Measurements from ENCODE around the gene GLT1D1.

GLT1D1 gene

DNA sequence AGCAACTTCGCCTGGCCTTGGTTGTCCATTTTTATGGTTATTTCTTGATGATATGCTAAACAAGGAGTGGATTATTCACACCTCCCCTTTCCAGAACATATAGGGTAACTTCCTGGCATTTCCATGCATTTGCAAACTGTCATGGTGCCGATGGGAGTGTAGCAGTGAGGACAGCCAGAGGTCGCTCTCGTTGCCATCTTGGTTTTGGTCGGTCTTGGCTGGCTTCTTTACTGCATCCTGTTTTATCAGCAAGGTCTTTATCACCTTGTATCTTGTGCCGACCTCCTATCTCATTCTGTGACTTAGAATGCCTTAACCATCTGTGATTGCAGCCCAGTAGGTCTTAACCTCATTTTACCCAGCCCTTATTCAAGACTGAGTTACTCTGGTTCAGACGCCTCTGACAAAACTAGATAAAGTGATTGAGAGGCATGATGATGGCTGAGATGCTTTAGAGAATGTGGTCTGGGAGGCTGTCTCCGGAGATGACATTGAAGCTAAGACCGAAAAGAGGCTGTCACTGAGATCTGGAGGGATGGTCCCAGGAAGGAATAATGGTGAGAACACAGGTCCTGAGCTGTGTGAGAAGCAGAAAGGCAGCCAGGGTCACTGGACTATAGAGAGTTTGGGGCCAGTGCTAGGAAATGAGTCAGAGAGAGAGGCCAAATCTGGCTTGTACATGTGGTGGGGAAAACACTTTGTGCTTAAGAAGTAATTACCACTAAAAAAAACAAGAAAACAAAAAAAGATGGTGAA, 2.9 kb downstream of the GLT1D1 start:
- TF ChIP-seq POLR2AphosphoS5 (IDR thresholded peaks at IDR 0.05; ENCODE audit: borderline replicate concordance, low read depth, low read length) (no peak), FOXP2 (optimal IDR thresholded peaks at IDR 0.05; ENCODE audit: control extremely low read depth, extremely low read length, insufficient read depth) (no peak), EZH2 (IDR thresholded peaks at IDR 0.05) (no peak)
- Histone ChIP-seq H3K36me3 (ENCODE audit: insufficient read depth, low read length) (no peaks in the 10 kb centered on the region), H3K9me3 (ENCODE audit: low read depth, low read length) (no peaks in the 10 kb centered on the region), H3K27ac (no peak overlapping the region), H3K4me3 (no peak overlapping the region), H3K9ac (ENCODE audit: insufficient read length) (no peak overlapping the region)
- DNase-seq (ENCODE audit: low read depth, low spot score) = no peak

- no peak for DNase-seq (ENCODE audit: low read depth, low spot score)
- Histone ChIP-seq H3K9me3 (ENCODE audit: low read depth, low read length) (no peaks in the 10 kb centered on the region), H3K9ac (ENCODE audit: insufficient read length) (no peak overlapping the region), H3K36me3 (ENCODE audit: insufficient read depth, low read length) (no peaks in the 10 kb centered on the region), H3K4me3 (no peak overlapping the region), H3K27ac (no peak overlapping the region)
- no peak for TF ChIP-seq FOXP2 (optimal IDR thresholded peaks at IDR 0.05; ENCODE audit: control extremely low read depth, extremely low read length, insufficient read depth)
- no peak for TF ChIP-seq POLR2AphosphoS5 (IDR thresholded peaks at IDR 0.05; ENCODE audit: borderline replicate concordance, low read depth, low read length)
- TF ChIP-seq EZH2 (IDR thresholded peaks at IDR 0.05) = no peak
Measured at GRCh38 chr12:128856791-128857078, 3.5 kb downstream of the GLT1D1 start.

GRCh38 chr12:128857133-128857763, 4.0 kb downstream of the GLT1D1 start:
- no peaks in the 10 kb centered on the region for H3K9me3 ChIP-seq (ENCODE audit: low read depth, low read length)

DNA sequence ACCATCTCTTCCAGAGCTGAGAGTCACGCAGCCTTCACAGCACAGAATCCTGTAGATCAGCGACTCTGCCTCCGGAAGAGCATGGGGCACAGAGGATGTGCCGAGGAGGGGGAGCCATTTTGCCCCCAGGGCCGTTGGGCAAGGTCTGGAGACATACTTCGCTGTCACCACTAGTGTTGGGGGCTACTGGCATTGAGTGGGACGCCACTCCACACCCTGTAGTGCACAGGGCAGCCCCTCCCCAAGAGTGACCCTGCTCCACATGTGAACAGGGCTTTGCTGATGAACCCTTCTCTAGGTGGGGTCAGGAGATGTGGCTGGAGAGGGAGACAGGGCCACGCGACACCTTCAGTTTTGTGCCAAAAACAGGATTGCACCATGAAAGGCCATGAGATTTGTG, 6.0 kb downstream of the GLT1D1 start:
- Histone ChIP-seq H3K36me3 (ENCODE audit: insufficient read depth, low read length) (no peaks in the 10 kb centered on the region), H3K27ac (no peak overlapping the region), H3K9ac (ENCODE audit: insufficient read length) (no peak overlapping the region), H3K4me3 (no peak overlapping the region), H3K9me3 (ENCODE audit: low read depth, low read length) (no peaks in the 10 kb centered on the region)
- no peak for TF ChIP-seq POLR2AphosphoS5 (IDR thresholded peaks at IDR 0.05; ENCODE audit: borderline replicate concordance, low read depth, low read length)
- TF ChIP-seq FOXP2 (optimal IDR thresholded peaks at IDR 0.05; ENCODE audit: control extremely low read depth, extremely low read length, insufficient read depth) = no peak
- TF ChIP-seq EZH2 (IDR thresholded peaks at IDR 0.05) = no peak
- DNase-seq (ENCODE audit: low read depth, low spot score) = no peak

More at GRCh38 chr12:128857133-128857763, 4.0 kb downstream of the GLT1D1 start:
- Histone ChIP-seq H3K9ac (ENCODE audit: insufficient read length) (no peak overlapping the region), H3K27ac (no peak overlapping the region), H3K36me3 (ENCODE audit: insufficient read depth, low read length) (no peaks in the 10 kb centered on the region), H3K4me3 (no peak overlapping the region)
- TF ChIP-seq FOXP2 (optimal IDR thresholded peaks at IDR 0.05; ENCODE audit: control extremely low read depth, extremely low read length, insufficient read depth) (no peak), EZH2 (IDR thresholded peaks at IDR 0.05) (no peak), POLR2AphosphoS5 (IDR thresholded peaks at IDR 0.05; ENCODE audit: borderline replicate concordance, low read depth, low read length) (no peak)
- DNase-seq (ENCODE audit: low read depth, low spot score) = no peak

DNA sequence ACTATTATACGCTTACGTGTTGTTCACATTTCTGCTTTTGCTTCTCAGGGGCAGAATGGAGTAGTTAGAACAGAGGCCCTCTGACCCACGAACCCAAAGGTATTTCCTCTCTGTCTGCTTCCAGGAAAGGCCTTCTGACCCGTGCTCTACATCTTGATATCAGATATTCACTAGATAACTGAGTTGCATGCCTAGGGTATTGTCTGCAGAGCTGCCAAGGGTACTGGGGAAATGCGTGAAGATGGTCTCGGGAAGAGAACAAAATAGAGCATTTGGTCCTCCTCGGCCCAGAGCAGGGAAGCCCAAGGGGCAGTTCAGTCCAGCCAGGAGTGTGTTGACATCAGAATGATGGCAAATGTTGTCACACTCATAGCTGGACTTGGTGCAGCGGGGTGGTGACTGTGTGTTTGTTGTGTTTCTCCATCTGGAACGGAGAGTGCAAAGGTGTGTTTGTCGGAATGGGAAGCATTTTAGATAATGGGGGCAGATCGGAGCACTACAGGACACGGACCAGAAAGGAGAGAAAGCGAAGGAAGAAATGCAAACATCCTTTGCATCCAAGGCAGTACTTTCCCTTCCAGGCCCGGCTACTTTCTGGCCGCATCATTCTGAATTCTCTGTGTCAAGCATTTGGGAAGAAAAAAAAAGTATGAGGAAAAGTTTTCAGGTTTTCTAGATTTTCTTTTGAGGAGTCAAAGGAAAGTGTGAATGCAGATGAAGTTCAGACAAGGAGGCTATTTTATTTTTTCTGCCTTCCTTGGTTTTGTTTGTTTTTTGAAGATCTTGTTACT, 8.1 kb downstream of the GLT1D1 start:
- H3K27ac ChIP-seq = no peak overlapping the region
- no peak overlapping the region for H3K4me3 ChIP-seq
- H3K9me3 ChIP-seq (ENCODE audit: low read depth, low read length) = no peaks in the 10 kb centered on the region
- no peak for DNase-seq (ENCODE audit: low read depth, low spot score)
- no peaks in the 10 kb centered on the region for H3K36me3 ChIP-seq (ENCODE audit: insufficient read depth, low read length)
- TF ChIP-seq FOXP2 (optimal IDR thresholded peaks at IDR 0.05; ENCODE audit: control extremely low read depth, extremely low read length, insufficient read depth) (no peak), EZH2 (IDR thresholded peaks at IDR 0.05) (no peak), POLR2AphosphoS5 (IDR thresholded peaks at IDR 0.05; ENCODE audit: borderline replicate concordance, low read depth, low read length) (no peak)
- no peak overlapping the region for H3K9ac ChIP-seq (ENCODE audit: insufficient read length)

DNA sequence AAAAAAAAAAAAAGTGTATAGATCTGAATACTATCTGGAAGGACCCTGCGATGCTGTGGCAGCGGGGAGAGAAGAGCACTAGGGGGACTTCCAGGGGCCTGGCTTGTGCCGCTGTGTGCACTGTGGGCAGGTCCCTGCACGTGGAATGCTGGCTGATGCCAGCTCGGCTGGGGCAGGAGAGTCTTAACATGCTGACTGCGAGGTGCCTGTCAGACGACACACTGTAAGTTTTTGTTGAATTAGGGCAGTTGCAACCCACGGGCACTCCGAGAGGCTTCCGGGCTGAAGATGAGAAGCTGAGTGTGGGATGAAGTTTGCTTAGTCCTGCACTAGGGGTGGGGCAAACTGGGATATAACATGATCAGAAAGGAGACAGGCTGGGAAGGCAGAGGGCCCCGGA, 10.7 kb downstream of the GLT1D1 start:
- no peaks in the 10 kb centered on the region for H3K36me3 ChIP-seq (ENCODE audit: insufficient read depth, low read length)
- H3K27ac ChIP-seq = no peak overlapping the region
- TF ChIP-seq EZH2 (IDR thresholded peaks at IDR 0.05) (no peak), POLR2AphosphoS5 (IDR thresholded peaks at IDR 0.05; ENCODE audit: borderline replicate concordance, low read depth, low read length) (no peak), FOXP2 (optimal IDR thresholded peaks at IDR 0.05; ENCODE audit: control extremely low read depth, extremely low read length, insufficient read depth) (no peak)
- no peak overlapping the region for H3K4me3 ChIP-seq
- no peak for DNase-seq (ENCODE audit: low read depth, low spot score)
- H3K9me3 ChIP-seq (ENCODE audit: low read depth, low read length) = no peaks in the 10 kb centered on the region
- no peak overlapping the region for H3K9ac ChIP-seq (ENCODE audit: insufficient read length)

GRCh38 chr12:128864516-128865186, 11.4 kb downstream of the GLT1D1 start:
- H3K9me3 ChIP-seq (ENCODE audit: low read depth, low read length) = no peaks in the 10 kb centered on the region
- H3K36me3 ChIP-seq (ENCODE audit: insufficient read depth, low read length) = no peaks in the 10 kb centered on the region
- no peak for DNase-seq (ENCODE audit: low read depth, low spot score)
- no peak overlapping the region for H3K27ac ChIP-seq
- H3K4me3 ChIP-seq = no peak overlapping the region
- H3K9ac ChIP-seq (ENCODE audit: insufficient read length) = no peak overlapping the region
- TF ChIP-seq EZH2 (IDR thresholded peaks at IDR 0.05) = no peak
- TF ChIP-seq POLR2AphosphoS5 (IDR thresholded peaks at IDR 0.05; ENCODE audit: borderline replicate concordance, low read depth, low read length) = no peak

DNA sequence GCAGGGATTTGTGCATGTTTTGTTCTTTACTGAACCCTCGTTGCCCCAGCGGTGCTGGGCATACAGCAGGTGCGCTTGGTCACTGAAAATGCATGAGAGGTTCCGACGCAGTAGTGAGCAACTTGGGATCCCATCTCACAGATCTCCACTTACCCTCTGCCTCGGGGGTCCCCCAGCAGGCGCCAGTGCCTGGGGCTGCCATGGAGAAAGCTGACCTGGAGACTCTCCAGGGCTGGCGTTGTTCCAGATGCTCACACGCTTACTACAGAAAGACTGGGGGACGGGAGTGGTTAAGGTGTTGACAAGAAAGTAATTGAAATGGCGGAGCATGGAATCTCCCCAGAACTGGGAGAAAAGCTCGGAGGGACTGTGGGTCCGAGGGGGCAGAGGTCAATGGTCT, 14.2 kb downstream of the GLT1D1 start:
- Histone ChIP-seq H3K4me3 (no peak overlapping the region), H3K36me3 (ENCODE audit: insufficient read depth, low read length) (no peaks in the 10 kb centered on the region), H3K9me3 (ENCODE audit: low read depth, low read length) (no peaks in the 10 kb centered on the region), H3K9ac (ENCODE audit: insufficient read length) (no peak overlapping the region), H3K27ac (no peak overlapping the region)
- DNase-seq (ENCODE audit: low read depth, low spot score) = no peak
- no peak for TF ChIP-seq FOXP2 (optimal IDR thresholded peaks at IDR 0.05; ENCODE audit: control extremely low read depth, extremely low read length, insufficient read depth)
- TF ChIP-seq POLR2AphosphoS5 (IDR thresholded peaks at IDR 0.05; ENCODE audit: borderline replicate concordance, low read depth, low read length) = no peak
- no peak for TF ChIP-seq EZH2 (IDR thresholded peaks at IDR 0.05)

Data from SK-N-MC (cell line).